CD14-positive monocyte (primary cell): ENCODE measurements around the gene ARPC4. TPM values are rescaled to one million over a fixed set of nuclear protein-coding genes. Genes with fewer than 3 reads are reported as not detected.

Source experiments
- DNase-seq, 3 donors: peaks; one replicate each; pipeline ENCODE4 v3.0.0-alpha.2; 2011 to 2022
- H2AFZ ChIP-seq: 2 replicates; pipeline ENCODE4 v1.6.0; 2012; ENCODE audit warnings: mild to moderate bottlenecking, low read depth, low read length, inconsistent platforms; ENCODE audit not compliant: insufficient read depth, poor library complexity, severe bottlenecking
- H3K27ac ChIP-seq, 2 donors: 1 replicate in 1 of 2; 2 replicates in 1 of 2; pipeline ENCODE4 v1.5.1; 2012 to 2013; ENCODE audit warnings: low read length in 2 of 2, control low read depth in 1 of 2, inconsistent platforms in 1 of 2, low read depth in 1 of 2, mild to moderate bottlenecking in 1 of 2
- H3K27me3 ChIP-seq, 2 donors: one replicate each; pipeline versions ENCODE4 v1.6.0 to v1.6.1; 2011 to 2013; ENCODE audit warnings: low read length in 2 of 2; ENCODE audit not compliant: control insufficient read depth in 2 of 2, insufficient read depth in 2 of 2
- H3K36me3 ChIP-seq, 2 donors: replicated peaks in 1 of 2; 1 replicate in 1 of 2; 2 replicates in 1 of 2; pipeline versions ENCODE4 v1.5.1 to v1.6.1; 2012 to 2013; ENCODE audit warnings: low read length in 2 of 2, control low read depth in 1 of 2, inconsistent platforms in 1 of 2, mild to moderate bottlenecking in 1 of 2; ENCODE audit not compliant: insufficient read depth in 2 of 2, control insufficient read depth in 1 of 2
- H3K4me1 ChIP-seq, 2 donors: 1 replicate in 1 of 2; 2 replicates in 1 of 2; pipeline versions ENCODE4 v1.5.1 to v1.6.1; 2012 to 2013; ENCODE audit warnings: low read length in 2 of 2, control low read depth in 1 of 2, inconsistent platforms in 1 of 2, mild to moderate bottlenecking in 1 of 2, moderate library complexity in 1 of 2; ENCODE audit not compliant: insufficient read depth in 2 of 2, control insufficient read depth in 1 of 2
- H3K4me2 ChIP-seq: replicated peaks from 2 replicates; pipeline ENCODE3; 2012; ENCODE audit warnings: low read length, moderate library complexity, mild to moderate bottlenecking; ENCODE audit not compliant: poor library complexity, severe bottlenecking; ENCODE audit errors: extremely low read depth
- H3K4me3 ChIP-seq, 3 experiments: fragments of 200-600 bp in 1 of 3; sonication (generic) in 1 of 3; replicated peaks in 1 of 3; 1 replicate in 2 of 3; 2 replicates in 1 of 3; pipeline ENCODE4 v1.5.1; 2011 to 2013; ENCODE audit warnings: low read length in 3 of 3, mild to moderate bottlenecking in 3 of 3, control low read depth in 2 of 3, low read depth in 2 of 3, inconsistent platforms in 1 of 3, moderate library complexity in 1 of 3
- H3K79me2 ChIP-seq: 2 replicates; pipeline ENCODE4 v1.6.0; 2012; ENCODE audit warnings: mild to moderate bottlenecking, control low read depth, inconsistent platforms, low read length, moderate library complexity; ENCODE audit not compliant: insufficient read depth
- H3K9ac ChIP-seq: 2 replicates; pipeline ENCODE4 v1.6.0; 2017; ENCODE audit warnings: low read length, mild to moderate bottlenecking; ENCODE audit not compliant: insufficient read depth, poor library complexity, severe bottlenecking
- H3K9me3 ChIP-seq, 2 donors: replicated peaks in 1 of 2; 1 replicate in 1 of 2; 2 replicates in 1 of 2; pipeline versions ENCODE4 v1.5.1 to v1.6.1; 2012 to 2013; ENCODE audit warnings: low read length in 2 of 2, control low read depth in 1 of 2; ENCODE audit not compliant: control insufficient read depth in 1 of 2, insufficient read depth in 1 of 2
- H4K20me1 ChIP-seq: 2 replicates; pipeline ENCODE4 v1.6.0; 2012; ENCODE audit warnings: mild to moderate bottlenecking, low read length, control low read depth, moderate library complexity; ENCODE audit not compliant: insufficient read depth
- H3K27ac Mint-ChIP-seq, 7 donors: one replicate each; pipeline ENCODE4 v1.8.0; 2020; ENCODE audit warnings: mild to moderate bottlenecking in 7 of 7, mixed read lengths in 7 of 7, moderate library complexity in 6 of 7, inconsistent platforms in 2 of 7
- H3K27me3 Mint-ChIP-seq, 3 donors: one replicate each; pipeline ENCODE4 v1.8.0; 2021 to 2022; ENCODE audit warnings: low read depth in 3 of 3, mild to moderate bottlenecking in 3 of 3, mixed read lengths in 3 of 3, moderate library complexity in 3 of 3, inconsistent platforms in 1 of 3
- H3K36me3 Mint-ChIP-seq, 2 donors: one replicate each; pipeline ENCODE4 v1.8.0; 2020; ENCODE audit warnings: mixed read lengths in 2 of 2, inconsistent platforms in 1 of 2, mild to moderate bottlenecking in 1 of 2
- H3K4me1 Mint-ChIP-seq: one replicate; pipeline ENCODE4 v1.8.0; 2020; ENCODE audit warnings: mild to moderate bottlenecking, mixed read lengths
- H3K4me3 Mint-ChIP-seq, 2 donors: one replicate each; pipeline ENCODE4 v1.8.0; 2020; ENCODE audit warnings: mild to moderate bottlenecking in 2 of 2, mixed read lengths in 2 of 2, moderate library complexity in 1 of 2
- H3K9me3 Mint-ChIP-seq, 7 donors: one replicate each; pipeline ENCODE4 v1.8.0; 2020 to 2022; ENCODE audit warnings: mixed read lengths in 7 of 7, mild to moderate bottlenecking in 6 of 7, moderate library complexity in 6 of 7, inconsistent platforms in 2 of 7
- CTCF ChIP-seq: fragments of 200-600 bp; IDR thresholded peaks from one replicate; pipeline ENCODE4 v1.8.0; 2022; ENCODE audit warnings: antibody characterized with exemption, mild to moderate bottlenecking
- WGBS: methylation state at CpG from one replicate; pipeline ENCODE4 v1.1.5; 2013; ENCODE audit warnings: missing lambda C conversion rate; ENCODE audit not compliant: insufficient coverage; 5-methylcytosine and 5-hydroxymethylcytosine counted together
- intact Hi-C, 2 donors: fragments of 100-400 bp; cut with micrococcal nuclease; formaldehyde crosslinking; loops; one replicate each; pipeline versions ENCODE4 v1.15.0 to v1.15.1; 2023
- polyA plus RNA-seq, 3 donors: library from polyadenylated mRNA; depleted of rRNA in 1 of 3; unstranded in 2 of 3; stranded (reverse) in 1 of 3; fragments of 300-500 nt in 2 of 3; fragments of >200 nt in 1 of 3; fragmentation: Illumina TruSeq in 2 of 3; gene quantifications; 1 replicate in 2 of 3; 2 replicates in 1 of 3; pipeline ENCODE4 v1.2.3, GENCODE V29; 2012 to 2021

ARPC4 gene
- polyA plus RNA-seq, 3 donors: 211 to 390 (median 389) TPM

- H3K27me3 Mint-ChIP-seq: peaks cover 0 to 5% (median 0%) of the 10 kb centered on the region in 3 donors
- H3K9me3 ChIP-seq: no peaks in the 10 kb centered on the region
- intact Hi-C loops: no loop called here
- peaks cover 8% of the 10 kb centered on the region for H3K79me2 ChIP-seq
- peaks cover 46 to 51% of the 10 kb centered on the region in 2 donors for H3K36me3 ChIP-seq
- TF ChIP-seq CTCF: no peak
- peaks cover 16 to 21% of the 10 kb centered on the region in 2 donors for H3K4me1 ChIP-seq
- peaks cover 30% of the 10 kb centered on the region for H3K4me1 Mint-ChIP-seq
- H3K27me3 ChIP-seq: no peaks in the 10 kb centered on the region
- H3K4me3 Mint-ChIP-seq: peak overlapping the region; percentile 93 to 94
- H3K4me3 ChIP-seq: peak overlapping the region; percentile 49 to 81 (median 61)
- H3K27ac ChIP-seq: peak overlapping the region; percentile 81 to 88
- peaks cover 29% of the 10 kb centered on the region for H4K20me1 ChIP-seq
- WGBS: 88% methylated on average over 4 of the region's 4 CpGs
- peak overlapping the region; percentile 87 for H2AFZ ChIP-seq
- peaks cover 0 to 2% (median 0%) of the 10 kb centered on the region in 7 donors for H3K9me3 Mint-ChIP-seq
- H3K27ac Mint-ChIP-seq: peak overlapping the region; percentile 93 to 96 (median 95)
- peak overlapping the region; percentile 85 for H3K9ac ChIP-seq
- no peak for DNase-seq
- H3K4me2 ChIP-seq: peak overlapping the region; percentile 97
- H3K36me3 Mint-ChIP-seq: peaks cover 54 to 62% of the 10 kb centered on the region in 2 donors
These were observed 16.3 kb downstream of the ARPC4 start for GRCh38 chr3:9809239-9809614.

GRCh38 chr3:9809615-9810432 lies 16.9 kb downstream of the ARPC4 start, which contains the start of gene TTLL3:
Gene TTLL3, plus strand, starts transcription at chr3:9810262. Its CDS starts 400 bp downstream, at chr3:9810662.
- intact Hi-C loops: no loop called here
- no peak for TF ChIP-seq CTCF

More at GRCh38 chr3:9809615-9810432, 16.9 kb downstream of the ARPC4 start, which contains the start of gene TTLL3:
- H3K4me3 Mint-ChIP-seq: peak within 1 kb of the TSS; percentile 93 to 94
- peaks cover 30% of the 10 kb centered on the region for H3K4me1 Mint-ChIP-seq
- peak; percentile 66 to 70 (median 68) for DNase-seq
- peak within 1 kb of the TSS; percentile 87 for H2AFZ ChIP-seq
- H3K27me3 Mint-ChIP-seq: peaks cover 0 to 5% (median 0%) of the 10 kb centered on the region in 3 donors
- H3K79me2 ChIP-seq: peaks cover 3% of the 10 kb centered on the region
- H3K9ac ChIP-seq: peak within 1 kb of the TSS; percentile 85
- no peaks in the 10 kb centered on the region for H3K27me3 ChIP-seq
- H4K20me1 ChIP-seq: peaks cover 23% of the 10 kb centered on the region
- peaks cover 0 to 2% (median 0%) of the 10 kb centered on the region in 7 donors for H3K9me3 Mint-ChIP-seq
- H3K4me2 ChIP-seq: peak within 1 kb of the TSS; percentile 97
- under 1% methylated on average over 68 of the region's 76 CpGs for WGBS
- H3K4me1 ChIP-seq: peaks cover 16 to 21% of the 10 kb centered on the region in 2 donors
- H3K36me3 ChIP-seq: peaks cover 40 to 45% of the 10 kb centered on the region in 2 donors
- H3K4me3 ChIP-seq: peak within 1 kb of the TSS; percentile 49 to 81 (median 61)
- peaks cover 51 to 61% of the 10 kb centered on the region in 2 donors for H3K36me3 Mint-ChIP-seq
- peak within 1 kb of the TSS; percentile 81 to 88 for H3K27ac ChIP-seq
- peak within 1 kb of the TSS; percentile 93 to 96 (median 95) for H3K27ac Mint-ChIP-seq
- no peaks in the 10 kb centered on the region for H3K9me3 ChIP-seq
